GM21528 (cell line): ENCODE results near the gene MORN1.

Experiments used
- ATAC-seq: cut with Tn5 transposase; IDR thresholded peaks from one replicate; pipeline ENCODE4 v1.9.1; 2021; ENCODE audit warnings: mild to moderate bottlenecking, moderate library complexity; ENCODE audit not compliant: unreplicated experiment, low FRiP score

MORN1 gene

GRCh38 chr1:2406451-2407041 lies 15.2 kb upstream of the MORN1 start:
- no peak for ATAC-seq

DNA sequence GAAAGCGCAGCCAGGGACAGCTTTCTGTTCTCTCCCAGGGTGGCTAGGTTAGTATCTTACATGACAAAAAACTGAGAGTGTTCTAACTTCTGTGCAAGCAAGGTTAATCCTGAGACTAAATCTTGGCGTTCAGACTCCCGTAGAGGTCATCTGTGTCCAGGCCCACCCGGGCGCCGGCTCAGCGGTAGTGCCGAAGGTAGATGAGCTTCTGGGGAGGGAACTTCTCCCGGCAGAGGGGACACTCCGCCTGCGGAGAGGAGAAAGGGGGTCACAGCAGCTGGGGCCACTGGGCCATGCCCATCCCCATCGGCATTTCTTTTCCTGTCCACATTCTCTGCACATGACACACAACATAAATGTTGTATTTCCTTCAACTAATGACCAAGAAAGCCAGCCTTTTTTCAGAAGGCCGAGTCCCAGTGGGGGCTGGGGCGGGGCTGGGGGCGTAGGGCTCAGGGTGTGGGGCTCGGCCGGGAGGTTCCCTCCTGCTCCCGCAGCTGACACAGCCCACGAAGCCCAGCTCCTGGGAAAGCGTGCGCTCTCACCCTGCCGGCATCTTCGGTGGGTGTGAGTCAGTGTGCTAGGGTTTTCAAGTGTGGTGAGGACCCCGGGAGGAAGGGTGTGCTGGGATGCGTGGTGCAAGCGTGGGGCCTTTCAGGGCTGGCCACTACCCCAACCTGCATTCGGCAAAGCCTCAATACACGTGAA lies 14.4 kb upstream of the MORN1 start:
- ATAC-seq: no peak

GRCh38 chr1:2404890-2405511 lies 13.6 kb upstream of the MORN1 start:
- ATAC-seq: no peak

DNA sequence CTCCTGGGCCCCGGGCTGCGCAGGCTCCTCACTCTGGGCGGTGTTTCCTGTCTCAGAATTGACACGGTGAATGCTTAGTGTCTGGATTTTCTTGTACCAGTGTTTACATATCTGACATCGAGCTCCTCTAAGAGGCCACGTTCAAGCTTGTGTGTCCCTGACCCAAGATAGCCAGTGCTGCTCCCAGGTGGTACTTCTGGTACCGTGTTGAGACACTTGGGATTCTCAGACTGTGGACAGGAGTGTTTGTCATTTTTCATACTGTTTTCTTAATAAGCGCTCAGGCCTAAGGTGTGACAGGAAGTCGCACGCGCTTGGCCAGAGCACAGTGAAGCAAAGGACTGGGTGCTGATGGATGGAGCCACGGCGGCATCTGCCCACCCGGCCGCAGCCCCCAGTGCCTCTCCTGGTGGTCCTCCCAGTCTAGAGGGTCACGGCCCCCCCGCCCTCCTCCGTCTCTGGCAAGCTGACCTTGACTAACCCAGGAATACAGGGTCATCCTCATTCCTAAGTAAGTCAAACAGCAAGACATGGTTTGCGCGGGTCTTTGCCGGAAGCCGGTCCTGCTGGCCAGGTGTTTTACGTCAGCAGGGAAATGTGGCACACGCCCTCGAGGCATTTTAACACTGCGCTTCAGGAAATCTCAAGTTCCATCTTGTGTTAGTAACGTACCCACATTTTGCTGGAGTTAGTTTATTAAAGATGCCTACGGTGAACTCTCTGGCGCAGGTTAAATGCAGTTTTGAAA lies 13.0 kb upstream of the MORN1 start:
- no peak for ATAC-seq

- no peak for ATAC-seq
These were observed 11.9 kb upstream of the MORN1 start for GRCh38 chr1:2403273-2403672.

- no peak for ATAC-seq
These were observed 11.1 kb upstream of the MORN1 start for GRCh38 chr1:2402420-2402819.

DNA sequence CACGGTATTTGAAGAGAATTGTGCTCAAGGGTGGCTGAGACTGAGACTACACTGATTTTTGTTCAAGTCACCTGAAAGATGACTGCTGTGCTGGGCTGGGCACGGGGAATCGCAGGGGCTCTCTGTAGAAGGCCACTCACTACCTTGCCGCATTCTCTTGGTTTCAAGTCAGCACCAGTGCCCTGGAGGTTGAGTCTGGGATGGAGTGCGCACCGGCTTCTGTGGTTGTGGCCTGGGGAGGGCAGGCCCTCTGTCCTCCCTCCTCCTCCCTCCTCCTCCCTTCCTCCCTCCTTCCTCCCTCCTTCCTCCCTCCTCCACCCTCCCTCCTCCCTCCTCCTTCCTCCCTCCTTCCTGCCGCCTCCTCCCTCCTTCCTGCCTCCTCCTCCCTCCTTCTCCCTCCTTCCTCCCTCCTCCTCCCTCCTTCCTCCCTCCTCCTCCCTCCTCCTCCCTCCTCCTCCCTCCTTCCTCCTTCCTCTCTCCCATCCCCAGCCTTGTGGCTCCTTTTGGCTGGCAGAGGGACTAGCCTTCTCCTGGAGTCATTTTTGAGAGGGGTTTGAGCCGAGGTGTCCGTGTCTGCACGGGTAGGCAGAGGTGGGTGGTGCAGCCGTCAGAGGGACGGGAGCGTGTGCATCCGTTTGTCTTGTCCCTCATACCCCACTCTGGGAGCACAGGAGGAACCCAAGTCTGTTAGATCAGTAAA lies 9.7 kb upstream of the MORN1 start:
- ATAC-seq: no peak

DNA sequence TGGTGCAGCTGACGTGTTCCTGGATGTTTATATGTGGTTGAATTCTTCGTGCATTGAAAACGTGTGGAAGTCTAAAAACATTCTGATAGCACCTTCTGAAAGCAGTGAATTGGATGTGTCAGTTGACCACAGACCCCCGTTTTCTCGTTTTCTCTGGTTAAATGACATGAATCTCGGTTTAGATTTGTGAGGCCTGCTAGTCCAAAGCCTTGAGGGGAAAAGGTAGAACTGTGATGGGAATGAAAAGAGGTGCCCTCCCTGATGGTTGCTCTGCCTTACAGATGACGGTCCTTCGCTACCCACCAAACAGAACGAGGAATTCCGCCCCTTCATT lies 9.2 kb upstream of the MORN1 start:
- ATAC-seq: no peak

- ATAC-seq: no peak
These were observed 8.7 kb upstream of the MORN1 start for GRCh38 chr1:2399890-2400575.

DNA sequence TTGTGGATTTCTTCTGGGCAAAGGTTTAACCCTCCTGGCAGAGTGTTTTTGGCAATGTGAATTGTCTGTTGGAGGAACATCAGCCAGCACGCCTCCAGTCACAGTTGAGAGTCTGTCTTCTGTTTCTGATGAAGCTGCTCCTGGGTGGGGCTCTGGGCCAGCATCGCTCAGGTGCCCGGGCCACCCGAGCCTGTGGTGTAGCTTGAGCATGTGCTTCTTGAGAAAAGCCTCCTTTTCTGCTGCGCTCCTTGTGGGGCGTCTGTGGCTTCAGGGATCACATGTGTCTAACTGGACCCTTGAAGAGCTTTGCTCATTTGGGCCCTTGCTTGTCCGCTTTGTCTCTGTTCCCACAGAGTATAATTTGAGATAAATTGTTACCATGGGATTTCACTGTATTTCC lies 7.5 kb upstream of the MORN1 start:
- ATAC-seq: no peak

- ATAC-seq: no peak
These were observed 5.8 kb upstream of the MORN1 start for GRCh38 chr1:2397007-2397679.

DNA sequence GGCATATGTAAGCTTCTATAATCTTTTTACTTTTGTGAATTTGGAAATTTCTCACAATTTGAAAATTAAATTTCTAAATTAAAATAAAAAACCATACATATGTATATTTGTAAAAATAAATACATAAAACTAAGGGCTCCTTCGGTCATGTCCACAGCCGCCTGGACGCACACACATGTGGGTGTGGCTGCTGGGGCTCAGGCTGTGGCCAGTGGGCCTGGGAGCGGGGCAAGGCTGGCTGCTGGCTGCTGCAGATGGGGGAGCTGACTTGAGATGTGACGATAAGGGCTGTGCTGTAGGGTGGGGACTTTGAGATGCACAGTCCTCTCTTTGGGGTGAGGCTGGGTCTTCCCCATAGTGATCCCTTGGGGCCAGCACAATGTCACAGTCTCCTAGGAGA lies 5.1 kb upstream of the MORN1 start:
- no peak for ATAC-seq

- ATAC-seq: no peak
These were observed 4.7 kb upstream of the MORN1 start for GRCh38 chr1:2396059-2396458.

DNA sequence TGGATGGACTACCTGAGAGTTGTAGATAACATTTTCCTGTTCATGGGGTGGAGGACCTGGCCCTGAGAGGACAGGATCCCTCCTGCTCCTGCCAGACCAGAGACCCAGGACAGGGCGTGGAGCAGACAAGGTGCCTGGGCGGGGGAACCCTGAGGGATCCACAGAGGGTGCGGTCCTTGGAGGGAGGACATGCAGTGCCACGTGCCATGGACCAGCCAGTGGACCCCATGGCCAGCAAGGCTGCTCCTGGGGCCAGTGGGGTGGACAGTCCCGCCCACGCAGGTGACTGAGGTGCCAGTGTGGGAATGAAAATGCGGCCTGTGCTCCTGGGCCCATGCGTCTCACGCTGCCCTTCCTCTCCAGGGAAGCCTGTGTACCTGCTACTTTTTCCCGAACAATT lies 3.9 kb upstream of the MORN1 start:
- ATAC-seq: no peak

DNA sequence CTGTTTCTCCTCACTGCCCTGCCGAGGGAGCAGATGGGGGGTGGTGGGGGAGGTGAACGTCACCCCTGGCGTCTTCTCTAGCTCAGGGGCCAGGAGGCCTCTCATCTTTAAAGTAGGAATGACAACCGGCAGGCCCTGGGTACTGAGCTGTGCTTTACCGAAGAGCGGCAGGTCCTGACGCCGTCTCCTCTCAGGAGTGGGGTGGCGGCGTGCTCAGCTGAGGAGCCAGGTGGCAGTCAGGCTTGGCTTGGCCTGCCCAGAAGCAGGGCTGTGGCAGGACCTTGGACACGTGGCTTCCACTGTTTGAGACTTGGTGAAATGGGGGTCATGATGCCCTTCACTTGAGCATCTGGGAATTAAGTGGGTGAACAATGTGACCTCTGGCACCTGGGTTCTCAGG lies 3.4 kb upstream of the MORN1 start:
- ATAC-seq: no peak

GRCh38 chr1:2394220-2394619 lies 2.9 kb upstream of the MORN1 start:
- no peak for ATAC-seq

- ATAC-seq: no peak
These were observed 2.1 kb upstream of the MORN1 start for GRCh38 chr1:2393471-2393877.

GRCh38 chr1:2392686-2393085 lies 1.3 kb upstream of the MORN1 start:
- ATAC-seq: no peak

GRCh38 chr1:2391931-2392509 lies 666 bp upstream of the MORN1 start:
- ATAC-seq: peak; percentile 24
